ENCODE data around the gene CEACAM16.

The CEACAM16 gene

DNA sequence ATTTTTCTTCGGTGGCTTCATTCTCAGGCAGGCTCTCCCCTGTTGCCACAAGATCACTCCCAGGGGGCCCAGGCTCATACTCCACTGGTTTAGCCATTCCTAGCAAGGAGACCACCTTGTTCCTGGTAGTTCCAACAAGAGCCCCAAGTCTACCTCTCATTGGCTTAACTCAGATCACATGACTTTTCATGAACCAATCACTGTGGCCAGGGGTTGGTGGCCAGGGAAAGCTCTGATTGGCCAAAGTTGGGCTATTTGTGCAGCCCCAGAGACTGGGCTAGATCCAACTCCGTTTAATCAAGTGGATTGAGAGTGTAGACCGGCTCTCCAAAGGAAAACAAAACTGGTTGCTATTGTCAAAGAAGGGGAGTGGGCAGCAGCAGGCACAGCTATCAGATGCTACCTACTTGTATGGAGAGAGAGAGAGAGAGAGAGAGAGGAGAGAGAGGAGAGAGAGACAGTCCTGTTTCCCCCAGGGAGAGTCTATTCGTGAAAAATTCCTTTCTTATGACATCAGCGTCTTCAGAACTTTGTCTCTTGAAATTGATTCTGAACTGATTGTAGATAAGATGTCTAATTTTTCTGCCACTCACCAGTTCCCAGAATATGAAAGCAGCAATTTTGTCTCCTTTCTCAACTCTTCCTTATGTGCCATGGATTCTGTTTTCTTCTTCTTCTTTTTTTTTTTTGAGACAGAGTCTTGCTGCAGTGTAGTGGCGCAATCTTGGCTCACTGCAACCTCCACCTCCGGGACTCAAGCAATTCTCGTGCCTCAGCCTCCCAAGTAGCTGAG lies 21.7 kb upstream of the CEACAM16 start:
- peak in 1 of 2 experiments; percentile 52 for DNase-seq (ENCODE audit: low read depth in 1 of 2, low spot score in 1 of 2)
- no peak overlapping the region for H3K27ac ChIP-seq (replicated peaks)
- H3K4me3 ChIP-seq (replicated peaks; ENCODE audit: insufficient read depth, low read length): no peak overlapping the region
- H3K27me3 ChIP-seq (ENCODE audit: insufficient read depth, poor library complexity, severe bottlenecking): no peaks in the 10 kb centered on the region
- no peak for TF ChIP-seq GABPA (IDR thresholded peaks at IDR 0.05; ENCODE audit: low read depth)
- TF ChIP-seq, protein P1, sequence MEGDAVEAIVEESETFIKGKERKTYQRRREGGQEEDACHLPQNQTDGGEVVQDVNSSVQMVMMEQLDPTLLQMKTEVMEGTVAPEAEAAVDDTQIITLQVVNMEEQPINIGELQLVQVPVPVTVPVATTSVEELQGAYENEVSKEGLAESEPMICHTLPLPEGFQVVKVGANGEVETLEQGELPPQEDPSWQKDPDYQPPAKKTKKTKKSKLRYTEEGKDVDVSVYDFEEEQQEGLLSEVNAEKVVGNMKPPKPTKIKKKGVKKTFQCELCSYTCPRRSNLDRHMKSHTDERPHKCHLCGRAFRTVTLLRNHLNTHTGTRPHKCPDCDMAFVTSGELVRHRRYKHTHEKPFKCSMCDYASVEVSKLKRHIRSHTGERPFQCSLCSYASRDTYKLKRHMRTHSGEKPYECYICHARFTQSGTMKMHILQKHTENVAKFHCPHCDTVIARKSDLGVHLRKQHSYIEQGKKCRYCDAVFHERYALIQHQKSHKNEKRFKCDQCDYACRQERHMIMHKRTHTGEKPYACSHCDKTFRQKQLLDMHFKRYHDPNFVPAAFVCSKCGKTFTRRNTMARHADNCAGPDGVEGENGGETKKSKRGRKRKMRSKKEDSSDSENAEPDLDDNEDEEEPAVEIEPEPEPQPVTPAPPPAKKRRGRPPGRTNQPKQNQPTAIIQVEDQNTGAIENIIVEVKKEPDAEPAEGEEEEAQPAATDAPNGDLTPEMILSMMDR (IDR thresholded peaks at IDR 0.05; ENCODE audit: insufficient read depth, low read length): no peak
- TF ChIP-seq POLR2AphosphoS5 (IDR thresholded peaks at IDR 0.05; ENCODE audit: low read depth): no peak
- TF ChIP-seq SPI1 (IDR thresholded peaks at IDR 0.05; ENCODE audit: borderline replicate concordance, low read depth): no peak
- TF ChIP-seq, protein P2, sequence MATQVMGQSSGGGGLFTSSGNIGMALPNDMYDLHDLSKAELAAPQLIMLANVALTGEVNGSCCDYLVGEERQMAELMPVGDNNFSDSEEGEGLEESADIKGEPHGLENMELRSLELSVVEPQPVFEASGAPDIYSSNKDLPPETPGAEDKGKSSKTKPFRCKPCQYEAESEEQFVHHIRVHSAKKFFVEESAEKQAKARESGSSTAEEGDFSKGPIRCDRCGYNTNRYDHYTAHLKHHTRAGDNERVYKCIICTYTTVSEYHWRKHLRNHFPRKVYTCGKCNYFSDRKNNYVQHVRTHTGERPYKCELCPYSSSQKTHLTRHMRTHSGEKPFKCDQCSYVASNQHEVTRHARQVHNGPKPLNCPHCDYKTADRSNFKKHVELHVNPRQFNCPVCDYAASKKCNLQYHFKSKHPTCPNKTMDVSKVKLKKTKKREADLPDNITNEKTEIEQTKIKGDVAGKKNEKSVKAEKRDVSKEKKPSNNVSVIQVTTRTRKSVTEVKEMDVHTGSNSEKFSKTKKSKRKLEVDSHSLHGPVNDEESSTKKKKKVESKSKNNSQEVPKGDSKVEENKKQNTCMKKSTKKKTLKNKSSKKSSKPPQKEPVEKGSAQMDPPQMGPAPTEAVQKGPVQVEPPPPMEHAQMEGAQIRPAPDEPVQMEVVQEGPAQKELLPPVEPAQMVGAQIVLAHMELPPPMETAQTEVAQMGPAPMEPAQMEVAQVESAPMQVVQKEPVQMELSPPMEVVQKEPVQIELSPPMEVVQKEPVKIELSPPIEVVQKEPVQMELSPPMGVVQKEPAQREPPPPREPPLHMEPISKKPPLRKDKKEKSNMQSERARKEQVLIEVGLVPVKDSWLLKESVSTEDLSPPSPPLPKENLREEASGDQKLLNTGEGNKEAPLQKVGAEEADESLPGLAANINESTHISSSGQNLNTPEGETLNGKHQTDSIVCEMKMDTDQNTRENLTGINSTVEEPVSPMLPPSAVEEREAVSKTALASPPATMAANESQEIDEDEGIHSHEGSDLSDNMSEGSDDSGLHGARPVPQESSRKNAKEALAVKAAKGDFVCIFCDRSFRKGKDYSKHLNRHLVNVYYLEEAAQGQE (IDR thresholded peaks at IDR 0.05; ENCODE audit: insufficient replicate concordance, low read depth): no peak

DNA sequence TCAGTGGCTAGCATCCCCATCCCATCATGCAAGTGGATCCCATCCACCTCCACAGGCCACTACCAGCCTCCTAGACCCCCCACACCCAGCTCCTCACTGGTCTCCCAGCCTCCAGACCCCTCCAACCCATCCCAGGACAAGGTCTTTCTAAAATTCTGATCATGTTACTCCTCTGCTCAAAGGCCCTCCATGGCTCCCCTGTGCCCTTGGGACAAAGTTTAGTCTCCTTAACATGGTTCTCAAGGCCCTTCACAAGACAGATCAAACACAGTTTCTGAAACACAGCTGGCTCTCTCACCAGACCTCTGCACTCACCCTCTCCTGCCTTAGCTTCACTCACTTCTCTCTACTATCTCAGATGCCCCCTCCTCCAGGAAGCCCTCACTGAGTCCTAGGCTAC lies 18.4 kb upstream of the CEACAM16 start:
- TF ChIP-seq, protein P1 (IDR thresholded peaks at IDR 0.05; ENCODE audit: insufficient read depth, low read length): no peak
- no peak for TF ChIP-seq GABPA (IDR thresholded peaks at IDR 0.05; ENCODE audit: low read depth)
- TF ChIP-seq POLR2AphosphoS5 (IDR thresholded peaks at IDR 0.05; ENCODE audit: low read depth): no peak
- TF ChIP-seq, protein P2 (IDR thresholded peaks at IDR 0.05; ENCODE audit: insufficient replicate concordance, low read depth): no peak
- no peak for TF ChIP-seq SPI1 (IDR thresholded peaks at IDR 0.05; ENCODE audit: borderline replicate concordance, low read depth)
- H3K27ac ChIP-seq (replicated peaks): no peak overlapping the region

DNA sequence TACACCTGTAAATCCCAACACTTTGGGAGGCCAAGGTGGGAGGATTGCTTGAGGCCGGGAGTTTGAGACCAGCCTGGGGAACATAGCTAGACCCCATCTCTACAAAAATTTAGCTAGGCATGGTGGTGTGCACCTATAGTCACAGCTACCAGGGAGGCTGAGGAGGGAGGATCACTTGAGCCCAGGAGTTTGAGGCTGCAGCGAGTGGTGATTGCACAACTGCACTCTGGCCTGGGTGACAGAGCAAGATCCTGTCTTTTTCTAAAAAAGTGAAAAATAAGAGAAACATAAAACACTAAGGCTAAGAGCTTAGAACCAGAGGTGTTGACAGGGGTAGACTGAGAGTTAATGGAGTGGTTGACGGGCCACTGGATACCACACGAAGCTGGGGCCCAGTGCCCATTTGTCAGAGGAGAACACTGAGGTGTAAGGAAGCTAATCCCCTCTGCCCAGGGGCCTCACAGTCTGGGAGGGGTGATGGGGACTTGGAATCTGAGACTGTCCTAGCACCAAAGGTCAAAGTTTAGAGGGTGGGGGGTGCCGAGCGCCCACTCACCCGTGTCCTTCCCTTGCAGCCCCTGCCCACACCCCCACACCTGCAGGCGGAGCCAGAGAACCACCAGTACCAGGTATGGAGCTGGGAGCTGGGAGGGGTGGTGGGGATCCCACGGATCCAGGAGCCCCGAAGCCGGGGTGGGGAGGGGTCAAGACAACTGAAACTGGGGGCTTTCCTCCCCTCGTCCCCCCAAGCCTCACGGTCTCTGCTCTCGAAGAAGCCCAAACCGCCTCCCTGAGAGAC lies 16.8 kb upstream of the CEACAM16 start:
- TF ChIP-seq POLR2AphosphoS5 (IDR thresholded peaks at IDR 0.05; ENCODE audit: low read depth) (no peak), SPI1 (IDR thresholded peaks at IDR 0.05; ENCODE audit: borderline replicate concordance, low read depth) (no peak), GABPA (IDR thresholded peaks at IDR 0.05; ENCODE audit: low read depth) (no peak)
- TF ChIP-seq, protein P2 (IDR thresholded peaks at IDR 0.05; ENCODE audit: insufficient replicate concordance, low read depth): no peak
- TF ChIP-seq, protein P1 (IDR thresholded peaks at IDR 0.05; ENCODE audit: insufficient read depth, low read length): no peak
- Histone ChIP-seq H3K4me3 (replicated peaks; ENCODE audit: insufficient read depth, low read length) (no peak overlapping the region), H3K27ac (replicated peaks) (no peak overlapping the region), H3K27me3 (ENCODE audit: insufficient read depth, poor library complexity, severe bottlenecking) (no peaks in the 10 kb centered on the region)
- no peak for DNase-seq (ENCODE audit: low read depth in 1 of 2, low spot score in 1 of 2)

More for the DNA sequence above, 18.4 kb upstream of the CEACAM16 start:
- H3K27me3 ChIP-seq (ENCODE audit: insufficient read depth, poor library complexity, severe bottlenecking): no peaks in the 10 kb centered on the region
- no peak for DNase-seq (ENCODE audit: low read depth in 1 of 2, low spot score in 1 of 2)
- H3K4me3 ChIP-seq (replicated peaks; ENCODE audit: insufficient read depth, low read length): no peak overlapping the region
